CD4-positive, alpha-beta T cell (primary cell): ENCODE measurements around the gene NRM. TPM values are rescaled to one million over a fixed set of nuclear protein-coding genes. Genes with fewer than 3 reads are reported as not detected.
A peak's percentile ranks its signal among the peaks of the same experiment; 100 is the strongest.

ENCODE experiments used
- ATAC-seq: fragments of 200-7000 bp; cut with Tn5 transposase; one replicate; pipeline ENCODE4 v1.10.0; 2022; ENCODE audit warnings: mild to moderate bottlenecking; ENCODE audit not compliant: poor library complexity
- CTCF ChIA-PET: fragments of 350-600 bp; sonication (Branson Sonifier 250); formaldehyde crosslinking; loops from one replicate; lab custom pipeline; 2021; ENCODE audit warnings: antibody characterized with exemption, inconsistent platforms; lab: Charles Lee
- POLR2A ChIA-PET: fragments of 350-600 bp; sonication (Branson Sonifier 250); formaldehyde crosslinking; loops from one replicate; lab custom pipeline; 2021; ENCODE audit warnings: antibody characterized with exemption, inconsistent platforms; lab: Charles Lee
- DNase-seq, 14 experiments: peaks; one replicate each; pipeline ENCODE4 v3.0.0-alpha.2; 2013 to 2020; ENCODE audit warnings: mixed read lengths in 2 of 14
- H3K27ac ChIP-seq, 2 donors: one replicate each; pipeline versions ENCODE4 v1.5.1 to v1.7.0; 2013; ENCODE audit warnings: low read length in 2 of 2, low read depth in 1 of 2, mild to moderate bottlenecking in 1 of 2
- H3K27me3 ChIP-seq, 2 experiments: 1 replicate in 1 of 2; 2 replicates in 1 of 2; pipeline versions ENCODE4 v1.6.1 to v1.7.0; 2013; ENCODE audit warnings: low read length in 2 of 2, control low read depth in 1 of 2, mild to moderate bottlenecking in 1 of 2, moderate library complexity in 1 of 2; ENCODE audit not compliant: insufficient read depth in 2 of 2, control insufficient read depth in 1 of 2
- H3K36me3 ChIP-seq: one replicate; pipeline ENCODE4 v1.6.1; 2013; ENCODE audit warnings: low read length, control low read depth; ENCODE audit not compliant: insufficient read depth
- H3K4me1 ChIP-seq: one replicate; pipeline ENCODE4 v1.6.1; 2013; ENCODE audit warnings: low read length, control low read depth; ENCODE audit not compliant: insufficient read depth
- H3K4me3 ChIP-seq: one replicate; pipeline ENCODE4 v1.5.1; 2013; ENCODE audit warnings: mild to moderate bottlenecking, low read length, moderate library complexity
- H3K9me3 ChIP-seq, 2 experiments: 1 replicate in 1 of 2; 2 replicates in 1 of 2; pipeline versions ENCODE4 v1.6.1 to v1.7.0; 2013; ENCODE audit warnings: low read length in 2 of 2, mild to moderate bottlenecking in 2 of 2, control low read depth in 1 of 2, moderate library complexity in 1 of 2; ENCODE audit not compliant: control insufficient read depth in 1 of 2, insufficient read depth in 1 of 2
- H3K27ac Mint-ChIP-seq: one replicate; pipeline ENCODE4 v1.8.0; 2020; ENCODE audit warnings: mixed read lengths
- H3K27me3 Mint-ChIP-seq: one replicate; pipeline ENCODE4 v1.8.0; 2021; ENCODE audit warnings: mixed read lengths
- H3K36me3 Mint-ChIP-seq: one replicate; pipeline ENCODE4 v1.8.0; 2021; ENCODE audit warnings: low read depth, mixed read lengths
- H3K4me1 Mint-ChIP-seq: one replicate; pipeline ENCODE4 v1.8.0; 2021; ENCODE audit warnings: low read depth, mixed read lengths
- H3K4me3 Mint-ChIP-seq: one replicate; pipeline ENCODE4 v1.8.0; 2020; ENCODE audit warnings: mild to moderate bottlenecking, mixed read lengths
- H3K9me3 Mint-ChIP-seq: one replicate; pipeline ENCODE4 v1.8.0; 2020; ENCODE audit warnings: mixed read lengths
- intact Hi-C, 2 experiments: fragments of 100-400 bp; cut with DNase I in 1 of 2; cut with micrococcal nuclease in 1 of 2; formaldehyde crosslinking; loops; one replicate each; pipeline versions ENCODE4 v1.15.1 to v1.9.0; 2023 to 2025; cut with DNase I, micrococcal nuclease
- total RNA-seq, 174 experiments: library from RNA in 2 of 174; stranded (reverse) in 2 of 174; gene quantifications; one replicate each; pipeline ENCODE4 v1.2.3 and lab custom pipeline; 2021 to 2026
- TF ChIP-seq, protein P1 (sequence below): fragments of 200-600 bp; IDR thresholded peaks from one replicate; pipeline ENCODE4 v1.8.0; 2022; ENCODE audit warnings: antibody characterized with exemption, mild to moderate bottlenecking

NRM gene
- total RNA-seq, 2 experiments from 2014 or later, result 3.8 to 4.4 TPM

DNA sequence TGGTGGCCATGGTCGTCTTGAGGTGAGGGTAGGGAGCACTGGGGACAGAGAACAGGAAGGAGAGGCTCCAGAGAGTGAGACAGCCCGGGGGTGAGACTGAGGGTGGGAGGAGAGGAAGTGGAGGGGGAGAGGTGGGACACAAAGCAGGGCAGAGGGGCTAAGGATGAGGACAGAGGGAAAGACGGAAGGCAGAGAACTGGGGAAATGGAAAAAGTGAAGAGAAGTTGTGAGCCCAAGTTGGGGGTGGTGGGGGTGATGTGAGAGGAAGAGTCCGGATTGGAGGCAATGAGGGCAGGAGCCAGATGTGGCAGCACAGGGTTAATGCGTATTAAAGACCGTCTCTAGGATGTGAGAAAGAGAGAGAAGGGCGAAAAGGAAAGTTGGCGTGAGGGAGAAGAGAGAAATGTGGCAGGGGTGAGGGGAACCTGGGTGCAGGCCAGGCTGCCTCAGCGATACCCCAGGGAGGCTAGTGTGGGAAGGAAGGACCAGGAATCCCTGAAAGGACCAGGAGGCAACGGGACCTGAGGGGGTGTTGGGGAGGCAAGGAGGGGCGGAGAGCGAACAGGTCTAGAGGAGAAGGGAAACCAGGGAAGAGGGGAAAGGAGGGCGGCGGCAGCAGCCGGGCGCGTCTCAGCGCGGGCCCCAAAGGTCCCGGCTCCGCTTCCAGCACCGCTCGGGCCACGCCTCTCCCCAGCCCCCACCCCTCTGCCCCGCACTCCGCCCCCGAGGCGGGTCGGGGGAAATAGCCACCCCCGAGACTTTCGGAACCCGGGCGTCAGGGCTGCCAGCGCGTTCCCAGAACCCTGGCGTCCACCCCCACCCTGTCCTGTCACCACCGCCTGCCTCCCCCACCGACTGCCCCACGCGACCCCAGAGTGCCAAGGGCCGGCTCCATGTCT lies 4.5 kb downstream of the NRM start, which contains the start of gene PPP1R18:
Gene PPP1R18, minus strand, starts transcription at position 637 of the 899 bp plus-strand sequence. Its CDS starts 627 bp downstream, at position 10.
- peaks cover 58% of the 10 kb centered on the region for H3K4me1 Mint-ChIP-seq
- TF ChIP-seq, protein P1, sequence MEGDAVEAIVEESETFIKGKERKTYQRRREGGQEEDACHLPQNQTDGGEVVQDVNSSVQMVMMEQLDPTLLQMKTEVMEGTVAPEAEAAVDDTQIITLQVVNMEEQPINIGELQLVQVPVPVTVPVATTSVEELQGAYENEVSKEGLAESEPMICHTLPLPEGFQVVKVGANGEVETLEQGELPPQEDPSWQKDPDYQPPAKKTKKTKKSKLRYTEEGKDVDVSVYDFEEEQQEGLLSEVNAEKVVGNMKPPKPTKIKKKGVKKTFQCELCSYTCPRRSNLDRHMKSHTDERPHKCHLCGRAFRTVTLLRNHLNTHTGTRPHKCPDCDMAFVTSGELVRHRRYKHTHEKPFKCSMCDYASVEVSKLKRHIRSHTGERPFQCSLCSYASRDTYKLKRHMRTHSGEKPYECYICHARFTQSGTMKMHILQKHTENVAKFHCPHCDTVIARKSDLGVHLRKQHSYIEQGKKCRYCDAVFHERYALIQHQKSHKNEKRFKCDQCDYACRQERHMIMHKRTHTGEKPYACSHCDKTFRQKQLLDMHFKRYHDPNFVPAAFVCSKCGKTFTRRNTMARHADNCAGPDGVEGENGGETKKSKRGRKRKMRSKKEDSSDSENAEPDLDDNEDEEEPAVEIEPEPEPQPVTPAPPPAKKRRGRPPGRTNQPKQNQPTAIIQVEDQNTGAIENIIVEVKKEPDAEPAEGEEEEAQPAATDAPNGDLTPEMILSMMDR, result no peak
- POLR2A ChIA-PET, result interaction anchor here (1.0 to 8.1 kb wide), 4 partner anchors 26 to 71 kb away, joined by 3 to 381 read pairs (median 5); partner anchors contain the start of genes MDC1, MRPS18B, PPP1R10 and TUBB
- H3K4me1 ChIP-seq, result peaks cover 53% of the 10 kb centered on the region
- peaks cover 6% of the 10 kb centered on the region for H3K36me3 ChIP-seq
- peak within 1 kb of the TSS; percentile 96 to 98 for H3K27ac ChIP-seq
- H3K9me3 Mint-ChIP-seq, result no peaks in the 10 kb centered on the region
- H3K27me3 ChIP-seq, result no peaks in the 10 kb centered on the region
- intact Hi-C loops, result no loop called here
- H3K9me3 ChIP-seq, result no peaks in the 10 kb centered on the region
- no peaks in the 10 kb centered on the region for H3K27me3 Mint-ChIP-seq
- ATAC-seq (peak; percentile 50), DNase-seq (peak; percentile 57 to 90 (median 80))
- peak within 1 kb of the TSS; percentile 99 for H3K4me3 ChIP-seq
- peak within 1 kb of the TSS; percentile 94 for H3K27ac Mint-ChIP-seq
- H3K4me3 Mint-ChIP-seq, result peak within 1 kb of the TSS; percentile 98
- CTCF ChIA-PET, result interaction anchor here (1.4 to 15.4 kb wide), 2 partner anchors 37 to 61 kb away, joined by 3 to 526 read pairs; partner anchors contain the start of genes MDC1 and TUBB
- H3K36me3 Mint-ChIP-seq, result peaks cover 49% of the 10 kb centered on the region

DNA sequence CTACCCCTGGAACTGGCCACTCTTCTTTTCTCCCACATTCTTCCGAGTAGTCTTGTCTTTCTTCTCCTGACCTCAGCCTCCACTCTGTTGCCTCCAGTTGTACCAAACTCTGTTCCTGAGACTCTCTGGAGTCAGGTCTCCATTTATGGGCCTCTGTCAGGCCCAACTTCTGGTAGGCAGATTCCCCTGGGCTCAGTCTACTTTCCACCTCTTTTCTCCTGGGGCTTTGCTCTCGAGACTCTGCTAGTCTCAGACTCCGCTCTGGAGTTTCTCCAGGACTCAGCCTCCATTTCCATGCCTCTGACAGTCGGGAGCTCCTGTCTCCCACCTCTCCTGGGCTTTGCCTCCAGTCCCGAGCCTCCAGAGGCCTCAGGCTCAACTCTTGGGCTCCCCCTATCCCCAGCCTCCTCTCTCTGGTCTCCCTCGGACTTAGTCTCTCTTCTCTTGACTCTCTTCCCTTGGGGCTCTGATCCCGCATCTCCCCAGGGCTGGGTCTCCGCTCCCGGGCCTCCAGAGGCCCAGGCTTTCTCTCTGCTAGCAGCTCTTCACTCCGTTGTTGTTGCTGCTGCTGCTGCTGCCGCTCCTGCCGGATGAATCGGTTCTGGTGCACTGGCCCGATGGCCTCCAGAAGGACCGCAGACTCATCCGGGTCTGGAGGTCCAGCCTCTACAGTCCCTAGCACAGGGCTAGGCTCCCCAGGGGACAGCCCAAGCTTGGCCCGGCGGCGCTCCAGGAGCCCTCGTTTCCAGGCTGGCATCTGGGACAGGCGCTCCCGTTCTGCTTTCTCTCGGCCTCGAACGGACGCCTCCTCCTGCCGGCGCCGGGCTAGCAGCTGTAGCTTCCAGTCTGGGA lies 5.4 kb downstream of the NRM start:
- ChIA-PET CTCF (interaction anchor here (1.4 to 15.4 kb wide), 2 partner anchors 38 to 62 kb away, joined by 3 to 526 read pairs; partner anchors contain the start of genes MDC1 and TUBB), POLR2A (interaction anchor here (0.7 to 8.1 kb wide), 6 partner anchors 27 to 222 kb away, joined by 3 to 381 read pairs (median 4); partner anchors contain the start of genes MDC1, MRPS18B, PPP1R10 and TUBB)
- Histone ChIP-seq H3K4me1 (peaks cover 54% of the 10 kb centered on the region), H3K4me3 (peak overlapping the region; percentile 99), H3K27ac (peak overlapping the region; percentile 60 to 98), H3K9me3 (no peaks in the 10 kb centered on the region), H3K36me3 (peaks cover 12% of the 10 kb centered on the region), H3K27me3 (no peaks in the 10 kb centered on the region)
- TF ChIP-seq, protein P1, result no peak
- H3K4me1 Mint-ChIP-seq, result peaks cover 59% of the 10 kb centered on the region
- no peaks in the 10 kb centered on the region for H3K9me3 Mint-ChIP-seq
- peaks cover 58% of the 10 kb centered on the region for H3K36me3 Mint-ChIP-seq
- peak overlapping the region; percentile 98 for H3K4me3 Mint-ChIP-seq
- intact Hi-C loops, result no loop called here
- no peaks in the 10 kb centered on the region for H3K27me3 Mint-ChIP-seq
- peak in 4 of 14 experiments; percentile 44 to 59 (median 48) for DNase-seq
- peak overlapping the region; percentile 94 for H3K27ac Mint-ChIP-seq
- no peak for ATAC-seq
